GM12892 (cell line): ENCODE measurements around the gene BAZ2B.

Source experiments
- POLR2A ChIP-seq: IDR thresholded peaks from 2 replicates; pipeline ENCODE4 v1.6.1; 2011; ENCODE audit warnings: low read depth, low read length, control low read depth
- POLR2AphosphoS5 ChIP-seq: IDR thresholded peaks from 2 replicates; pipeline ENCODE4 v1.6.1; 2011; ENCODE audit warnings: low read depth, low read length, control low read depth

DNA sequence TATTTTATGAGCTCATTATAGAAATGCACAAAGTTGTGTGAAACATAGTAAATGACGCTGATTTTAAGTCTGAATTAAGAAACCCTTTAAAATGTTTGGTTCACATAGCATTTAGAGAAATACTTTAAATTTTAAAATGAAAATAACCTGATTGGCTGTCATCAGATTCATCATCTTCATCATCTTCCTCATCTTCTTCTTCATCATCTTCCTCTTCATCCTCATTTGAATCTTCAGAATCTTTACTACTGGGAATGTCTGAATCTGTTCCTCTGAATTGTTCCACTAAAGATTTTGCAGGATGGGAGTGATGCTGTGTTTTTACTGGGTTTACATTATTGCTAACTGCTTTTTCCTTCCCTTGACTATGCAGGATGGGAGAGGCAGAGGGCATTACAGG, 183.7 kb downstream of the BAZ2B start:
- no peak for TF ChIP-seq POLR2A
- TF ChIP-seq POLR2AphosphoS5: no peak
